Endothelial cell of umbilical vein (primary cell): ENCODE data around the gene TMEM217. TPM values are rescaled to one million over a fixed set of nuclear protein-coding genes. Genes with fewer than 3 reads are reported as not detected.

Experiments used
- BruUV-seq: library from RNA; stranded (reverse); fragments of 400-500 nt; replicated peaks from 2 replicates; lab custom pipeline; 2021; lab: Mats Ljungman, UMichigan
- CTCF ChIA-PET: fragments of 300-600, 350-600 bp; sonication (Branson Sonifier 250); formaldehyde crosslinking; loops from one replicate; lab custom pipeline; 2021; ENCODE audit warnings: antibody characterized with exemption, inconsistent platforms; lab: Charles Lee
- POLR2A ChIA-PET: fragments of 300-600, 350-600 bp; sonication (Branson Sonifier 250); formaldehyde crosslinking; loops from one replicate; lab custom pipeline; 2021; ENCODE audit warnings: antibody characterized with exemption, inconsistent platforms; lab: Charles Lee
- DNase-seq: peaks from one replicate; pipeline ENCODE4 v3.0.0-alpha.2; 2011; ENCODE audit warnings: low read depth, low spot score
- FAIRE-seq: peaks from 2 replicates; lab custom pipeline; 2011; peaks lifted over from hg19 to GRCh38; lab: Jason Lieb, UNC
- H2AFZ ChIP-seq: 2 replicates; pipeline ENCODE4 v1.6.0; 2012; ENCODE audit warnings: low read depth, low read length, control low read depth, inconsistent platforms
- H3K27ac ChIP-seq: 2 replicates; pipeline ENCODE4 v1.5.1; 2011; ENCODE audit warnings: low read depth, mild to moderate bottlenecking, control low read depth, low read length, moderate library complexity; ENCODE audit not compliant: insufficient read depth
- H3K27me3 ChIP-seq, 2 experiments: 2 replicates each; pipeline versions ENCODE4 v1.6.0 to v1.6.1; 2011; ENCODE audit warnings: low read length in 2 of 2, mixed read lengths in 1 of 2; ENCODE audit not compliant: control insufficient read depth in 2 of 2, insufficient read depth in 2 of 2
- H3K36me3 ChIP-seq, 2 experiments: 2 replicates in 1 of 2; 3 replicates in 1 of 2; pipeline ENCODE4 v1.5.1; 2011; ENCODE audit warnings: low read length in 2 of 2, mild to moderate bottlenecking in 1 of 2, moderate library complexity in 1 of 2; ENCODE audit not compliant: control insufficient read depth in 2 of 2, insufficient read depth in 2 of 2; ENCODE audit errors: extremely low read depth in 1 of 2
- H3K4me1 ChIP-seq: 3 replicates; pipeline ENCODE4 v1.5.1; 2011; ENCODE audit warnings: mild to moderate bottlenecking, low read length; ENCODE audit not compliant: control insufficient read depth, insufficient read depth; ENCODE audit errors: extremely low read depth
- H3K4me2 ChIP-seq: 2 replicates; pipeline ENCODE4 v1.6.1; 2011; ENCODE audit warnings: low read length, control low read depth, mixed read lengths; ENCODE audit not compliant: insufficient read depth
- H3K4me3 ChIP-seq, 3 experiments: fragments of 200-600 bp in 1 of 3; sonication (generic), shearing (Covaris generic) in 1 of 3; replicated peaks in 1 of 3; 2 replicates each; pipeline ENCODE4 v1.5.1; 2011 to 2016; ENCODE audit warnings: control low read depth in 3 of 3, low read length in 3 of 3, mild to moderate bottlenecking in 2 of 3, inconsistent platforms in 1 of 3, low read depth in 1 of 3, moderate library complexity in 1 of 3; ENCODE audit not compliant: insufficient read depth in 1 of 3
- H3K79me2 ChIP-seq: 2 replicates; pipeline ENCODE4 v1.6.0; 2012; ENCODE audit warnings: low read length, inconsistent platforms; ENCODE audit not compliant: control insufficient read depth, insufficient read depth
- H3K9ac ChIP-seq: replicated peaks from 2 replicates; pipeline ENCODE3; 2011; ENCODE audit warnings: low read length, control low read depth; ENCODE audit not compliant: insufficient read depth; ENCODE audit errors: extremely low read depth
- H3K9me1 ChIP-seq: replicated peaks from 3 replicates; pipeline ENCODE4 v1.6.0; 2011; ENCODE audit warnings: mild to moderate bottlenecking, low read length; ENCODE audit not compliant: control insufficient read depth, insufficient read depth; ENCODE audit errors: extremely low read depth
- H3K9me3 ChIP-seq: replicated peaks from 2 replicates; pipeline ENCODE4 v1.5.1; 2012; ENCODE audit warnings: low read length, inconsistent platforms; ENCODE audit not compliant: control insufficient read depth, insufficient read depth
- H4K20me1 ChIP-seq: replicated peaks from 2 replicates; pipeline ENCODE3; 2011; ENCODE audit warnings: mild to moderate bottlenecking, low read length; ENCODE audit not compliant: control insufficient read depth, insufficient read depth; ENCODE audit errors: extremely low read depth
- FOS ChIP-seq: IDR thresholded peaks from 2 replicates; pipeline ENCODE4 v1.6.1; 2011; ENCODE audit warnings: mild to moderate bottlenecking, low read length, moderate library complexity, borderline replicate concordance; ENCODE audit not compliant: insufficient read depth
- GATA2 ChIP-seq: IDR thresholded peaks from 2 replicates; pipeline ENCODE4 v1.7.0; 2011; ENCODE audit warnings: low read depth, mild to moderate bottlenecking, moderate library complexity, mixed read lengths, low read length; ENCODE audit not compliant: insufficient read length, insufficient read depth
- JUN ChIP-seq: IDR thresholded peaks from 2 replicates; pipeline ENCODE4 v1.6.1; 2011; ENCODE audit warnings: borderline replicate concordance, low read depth; ENCODE audit not compliant: insufficient read length, insufficient read depth
- MYC ChIP-seq: IDR thresholded peaks from one replicate; pipeline ENCODE4 v1.6.1; 2011; ENCODE audit warnings: mild to moderate bottlenecking, low read depth, low read length
- POLR2A ChIP-seq: IDR thresholded peaks from 2 replicates; pipeline ENCODE4 v1.6.1; 2012; ENCODE audit warnings: low read depth, mild to moderate bottlenecking, control low read depth, low read length
- POLR2AphosphoS5 ChIP-seq: IDR thresholded peaks from 2 replicates; pipeline ENCODE4 v1.6.1; 2012; ENCODE audit warnings: low read depth, mild to moderate bottlenecking, control low read depth, low read length, moderate library complexity; ENCODE audit not compliant: insufficient read depth
- dilution Hi-C: fragments of 300-500 bp; cut with MboI; formaldehyde crosslinking; loops from one replicate; pipeline ENCODE4 v1.15.0; 2019; ENCODE audit warnings: low sequenced_read_pairs; ENCODE audit not compliant: extremely low pct_ligation_motif_present
- intact Hi-C: fragments of 100-400 bp; cut with micrococcal nuclease; formaldehyde crosslinking; loops from one replicate; pipeline ENCODE4 v1.10.0; 2022
- polyA plus RNA-seq, 4 experiments: library from polyadenylated mRNA; depleted of rRNA in 3 of 4; stranded (reverse) in 3 of 4; unstranded in 1 of 4; fragments of >200 nt; gene quantifications; 2 replicates each; pipeline versions ENCODE4 v1.2.1 to v1.2.3, GENCODE V29; 2011 to 2012; ENCODE audit warnings: missing spikeins in 1 of 4
- total RNA-seq: library from RNA; stranded (reverse); gene quantifications from 2 replicates; pipeline ENCODE4 v1.2.3, GENCODE V29; 2021

The TMEM217 gene
- total and polyA plus RNA-seq, 2 donors (not counting 3 experiments of a cell fraction or from before 2014, with no cell fraction given): 6.8 to 15.8 TPM

GRCh38 chr6:37236921-37237320, 21.0 kb downstream of the TMEM217 start:
- Histone ChIP-seq H3K27me3 (no peaks in the 10 kb centered on the region), H3K4me3 (no peak overlapping the region), H3K4me2 (peak overlapping the region; percentile 63), H4K20me1 (no peaks in the 10 kb centered on the region), H3K9me3 (no peaks in the 10 kb centered on the region), H3K4me1 (peaks cover 37% of the 10 kb centered on the region), H3K27ac (peak overlapping the region; percentile 33), H3K36me3 (no peaks in the 10 kb centered on the region), H3K79me2 (no peaks in the 10 kb centered on the region), H3K9ac (no peak overlapping the region), H3K9me1 (no peaks in the 10 kb centered on the region), H2AFZ (peak overlapping the region; percentile 55)
- FAIRE-seq (peak; percentile 66), DNase-seq (peak; percentile 67)
- POLR2A ChIA-PET: no interaction called here
- no TSS peak for BruUV-seq
- CTCF ChIA-PET: interaction anchor here (1.0 to 1.5 kb wide), 2 partner anchors 27 to 66 kb away, joined by 3 to 4 read pairs; no protein-coding TSS in a partner anchor
- TF ChIP-seq MYC (no peak), JUN (peak; percentile 67), FOS (peak; percentile 41)
- dilution Hi-C loops (no loop called here), intact Hi-C loops (no loop called here)

- H2AFZ ChIP-seq: no peak overlapping the region
- H3K36me3 ChIP-seq: no peaks in the 10 kb centered on the region
- BruUV-seq: no TSS peak
- no peaks in the 10 kb centered on the region for H3K9me1 ChIP-seq
- no peak for FAIRE-seq
- no peaks in the 10 kb centered on the region for H3K79me2 ChIP-seq
- no peak overlapping the region for H3K4me2 ChIP-seq
- intact Hi-C loops (no loop called here), dilution Hi-C loops (no loop called here)
- DNase-seq: no peak
- H3K9me3 ChIP-seq: no peaks in the 10 kb centered on the region
- H3K4me3 ChIP-seq: no peak overlapping the region
- TF ChIP-seq POLR2AphosphoS5: no peak
- TF ChIP-seq POLR2A: no peak
- TF ChIP-seq FOS: no peak
- no peak for TF ChIP-seq GATA2
- POLR2A ChIA-PET: no interaction called here
- no peak overlapping the region for H3K27ac ChIP-seq
- H3K4me1 ChIP-seq: peaks cover 15% of the 10 kb centered on the region
- CTCF ChIA-PET: interaction anchor here (1.5 to 2.4 kb wide), 2 partner anchors 10 to 23 kb away, joined by 6 to 8 read pairs; no protein-coding TSS in a partner anchor
- no peak overlapping the region for H3K9ac ChIP-seq
- no peaks in the 10 kb centered on the region for H3K27me3 ChIP-seq
- no peaks in the 10 kb centered on the region for H4K20me1 ChIP-seq
Measured at GRCh38 chr6:37233541-37233940, 24.4 kb downstream of the TMEM217 start.
